HL-60 (cell line): ENCODE results near the gene PGS1.
A peak's percentile ranks its signal among the peaks of the same experiment; 100 is the strongest.

Experiments
- DNase-seq, 2 experiments: peaks; one replicate each; pipeline ENCODE4 v3.0.0-alpha.2; 2010 to 2020; ENCODE audit warnings: low read depth in 1 of 2, low spot score in 1 of 2
- H3K27ac ChIP-seq: fragments of 250-450 bp; sonication (Bioruptor Pico); replicated peaks from 2 replicates; pipeline ENCODE4 v1.5.1; 2020; ENCODE audit warnings: mild to moderate bottlenecking, moderate library complexity
- H3K27me3 ChIP-seq: fragments of 250-450 bp; sonication (Bioruptor Pico); 2 replicates; pipeline ENCODE4 v1.5.1; 2021; ENCODE audit warnings: mild to moderate bottlenecking, moderate library complexity; ENCODE audit not compliant: insufficient read depth, poor library complexity, severe bottlenecking
- H3K4me3 ChIP-seq: replicated peaks from 2 replicates; pipeline ENCODE4 v1.5.1; 2011; ENCODE audit warnings: mild to moderate bottlenecking, control low read depth, low read length; ENCODE audit not compliant: insufficient read depth
- CTCF ChIP-seq: IDR thresholded peaks from one replicate; pipeline ENCODE4 v1.5.1; 2011; ENCODE audit warnings: low read length, control low read depth, inconsistent platforms; ENCODE audit not compliant: insufficient read depth
- GABPA ChIP-seq: IDR thresholded peaks from 2 replicates; pipeline ENCODE4 v1.6.1; 2012; ENCODE audit warnings: low read depth
- POLR2AphosphoS5 ChIP-seq: IDR thresholded peaks from 2 replicates; pipeline ENCODE4 v1.6.1; 2012; ENCODE audit warnings: low read depth
- SPI1 ChIP-seq: IDR thresholded peaks from 2 replicates; pipeline ENCODE4 v1.6.1; 2012; ENCODE audit warnings: low read depth, mild to moderate bottlenecking, borderline replicate concordance
- TF ChIP-seq, protein P1 (sequence below): IDR thresholded peaks from 2 replicates; pipeline ENCODE4 v1.6.1; 2012; ENCODE audit warnings: low read depth; ENCODE audit not compliant: insufficient replicate concordance

The PGS1 gene

DNA sequence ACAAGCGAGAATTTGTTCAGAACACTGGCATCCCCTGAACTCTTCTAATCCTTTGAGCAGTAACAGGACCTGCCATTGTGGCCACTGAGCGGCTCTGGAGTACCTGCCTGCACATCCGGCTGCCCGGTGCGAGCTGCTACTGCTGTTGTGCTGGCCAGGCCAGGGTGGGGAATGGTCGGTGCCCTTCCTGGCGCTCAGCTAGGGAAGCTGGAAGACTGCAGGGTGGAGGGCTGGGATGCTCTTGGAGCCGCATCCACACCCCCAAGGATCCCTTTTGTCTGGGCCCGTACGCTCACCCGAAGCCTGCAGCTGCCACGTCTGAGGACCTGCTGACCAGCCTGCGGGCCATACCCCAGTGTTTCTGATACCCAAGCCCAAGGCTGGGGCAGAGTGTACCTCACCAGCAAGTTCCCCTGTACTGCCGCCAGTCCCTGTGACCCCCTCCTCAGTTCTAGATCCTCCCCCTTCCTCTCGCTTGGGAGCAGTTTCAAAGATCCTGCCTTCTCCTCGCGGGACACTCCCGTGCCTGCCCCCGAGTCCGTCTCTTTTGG, 49.7 kb downstream of the PGS1 start:
- Histone ChIP-seq H3K27me3 (no peaks in the 10 kb centered on the region), H3K4me3 (no peak overlapping the region), H3K27ac (no peak overlapping the region)
- TF ChIP-seq, protein P1, sequence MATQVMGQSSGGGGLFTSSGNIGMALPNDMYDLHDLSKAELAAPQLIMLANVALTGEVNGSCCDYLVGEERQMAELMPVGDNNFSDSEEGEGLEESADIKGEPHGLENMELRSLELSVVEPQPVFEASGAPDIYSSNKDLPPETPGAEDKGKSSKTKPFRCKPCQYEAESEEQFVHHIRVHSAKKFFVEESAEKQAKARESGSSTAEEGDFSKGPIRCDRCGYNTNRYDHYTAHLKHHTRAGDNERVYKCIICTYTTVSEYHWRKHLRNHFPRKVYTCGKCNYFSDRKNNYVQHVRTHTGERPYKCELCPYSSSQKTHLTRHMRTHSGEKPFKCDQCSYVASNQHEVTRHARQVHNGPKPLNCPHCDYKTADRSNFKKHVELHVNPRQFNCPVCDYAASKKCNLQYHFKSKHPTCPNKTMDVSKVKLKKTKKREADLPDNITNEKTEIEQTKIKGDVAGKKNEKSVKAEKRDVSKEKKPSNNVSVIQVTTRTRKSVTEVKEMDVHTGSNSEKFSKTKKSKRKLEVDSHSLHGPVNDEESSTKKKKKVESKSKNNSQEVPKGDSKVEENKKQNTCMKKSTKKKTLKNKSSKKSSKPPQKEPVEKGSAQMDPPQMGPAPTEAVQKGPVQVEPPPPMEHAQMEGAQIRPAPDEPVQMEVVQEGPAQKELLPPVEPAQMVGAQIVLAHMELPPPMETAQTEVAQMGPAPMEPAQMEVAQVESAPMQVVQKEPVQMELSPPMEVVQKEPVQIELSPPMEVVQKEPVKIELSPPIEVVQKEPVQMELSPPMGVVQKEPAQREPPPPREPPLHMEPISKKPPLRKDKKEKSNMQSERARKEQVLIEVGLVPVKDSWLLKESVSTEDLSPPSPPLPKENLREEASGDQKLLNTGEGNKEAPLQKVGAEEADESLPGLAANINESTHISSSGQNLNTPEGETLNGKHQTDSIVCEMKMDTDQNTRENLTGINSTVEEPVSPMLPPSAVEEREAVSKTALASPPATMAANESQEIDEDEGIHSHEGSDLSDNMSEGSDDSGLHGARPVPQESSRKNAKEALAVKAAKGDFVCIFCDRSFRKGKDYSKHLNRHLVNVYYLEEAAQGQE = no peak
- DNase-seq = no peak

GRCh38 chr17:78428836-78429617, 50.6 kb downstream of the PGS1 start:
- Histone ChIP-seq H3K27me3 (no peaks in the 10 kb centered on the region), H3K27ac (no peak overlapping the region), H3K4me3 (no peak overlapping the region)
- TF ChIP-seq, protein P1 = peak; percentile 78
- 0 out of 2 replicates have a peak, but pooled peaks have one; percentile 29 for TF ChIP-seq POLR2AphosphoS5
- no peak for TF ChIP-seq GABPA
- TF ChIP-seq CTCF = no peak
- no peak for TF ChIP-seq SPI1
- DNase-seq = no peak

- DNase-seq = no peak
- Histone ChIP-seq H3K4me3 (no peak overlapping the region), H3K27me3 (no peaks in the 10 kb centered on the region), H3K27ac (no peak overlapping the region)
- TF ChIP-seq GABPA = no peak
Measured at GRCh38 chr17:78429618-78429995, 51.2 kb downstream of the PGS1 start.

- no peak overlapping the region for H3K4me3 ChIP-seq
- H3K27ac ChIP-seq = no peak overlapping the region
- no peak for DNase-seq
- TF ChIP-seq CTCF = no peak
- no peaks in the 10 kb centered on the region for H3K27me3 ChIP-seq
Measured at GRCh38 chr17:78430892-78431691, 52.6 kb downstream of the PGS1 start.

- no peak overlapping the region for H3K27ac ChIP-seq
- no peaks in the 10 kb centered on the region for H3K27me3 ChIP-seq
- DNase-seq = no peak
- no peak overlapping the region for H3K4me3 ChIP-seq
- TF ChIP-seq GABPA (no peak), SPI1 (no peak), POLR2AphosphoS5 (no peak), CTCF (no peak)
- TF ChIP-seq, protein P1 = no peak
Measured at GRCh38 chr17:78431692-78431958, 53.2 kb downstream of the PGS1 start.
